ENCODE results near the gene ZNF439.
A peak's percentile ranks its signal among the peaks of the same experiment; 100 is the strongest.
"Not testable (repeated sequence)": the region's sequence is repeated elsewhere in the genome, so short reads cannot be mapped to it uniquely, and the experiment has no call there.

The ZNF439 gene

GRCh38 chr19:11872624-11873023 is 24.1 kb downstream of the ZNF439 start:
- DNase-seq: no peak

- no peak for DNase-seq
Measured at GRCh38 chr19:11873762-11874161, 25.2 kb downstream of the ZNF439 start.

DNA sequence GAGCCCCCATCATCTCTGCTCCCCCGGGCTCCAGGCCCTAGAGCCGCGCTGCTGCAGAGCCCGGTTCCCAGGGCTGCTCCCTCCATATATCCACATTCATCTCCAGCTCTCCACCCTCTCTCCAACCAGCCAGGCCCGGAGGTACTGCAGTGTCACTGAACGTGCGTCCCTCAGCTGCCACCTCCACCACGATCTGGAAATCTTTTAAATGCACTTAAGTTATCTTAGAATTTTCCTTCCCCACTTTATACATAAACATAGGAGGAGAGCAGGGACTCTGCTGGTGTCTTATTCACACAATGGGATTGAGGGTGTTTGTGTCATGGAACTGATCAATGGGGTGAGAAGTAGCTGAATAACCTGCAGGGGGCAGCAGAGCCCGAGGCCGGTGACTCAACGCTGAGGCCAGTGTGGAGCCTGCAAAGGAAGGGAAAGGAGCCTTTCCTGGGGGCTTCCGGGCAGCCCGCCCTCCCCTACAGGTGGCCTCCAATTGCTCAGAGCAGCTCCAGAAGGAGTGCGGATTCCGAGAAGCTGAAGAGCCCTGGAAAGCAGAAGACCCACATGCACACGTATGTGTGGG is 31.3 kb downstream of the ZNF439 start:
- peak; percentile 50 to 67 for DNase-seq

DNA sequence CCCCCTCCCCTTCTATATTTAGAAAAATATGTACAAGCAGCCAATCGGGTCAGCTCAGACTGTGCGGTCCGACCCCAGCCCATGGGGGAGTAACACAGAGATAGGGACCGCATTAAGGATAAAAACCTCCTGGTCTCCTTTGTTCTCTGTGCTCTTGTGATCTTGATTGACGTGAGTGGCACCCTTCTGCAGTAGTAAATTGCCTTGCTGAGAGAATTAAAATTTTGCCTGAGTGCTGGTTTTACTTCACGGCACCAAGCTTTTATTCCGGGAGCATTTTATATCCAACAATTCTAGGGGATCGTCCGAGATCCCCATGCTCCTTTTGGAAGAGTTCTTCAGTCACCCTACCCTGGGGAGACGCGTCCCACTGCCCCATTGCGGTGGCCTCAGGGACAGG is 32.1 kb downstream of the ZNF439 start:
- no peak for DNase-seq

DNA sequence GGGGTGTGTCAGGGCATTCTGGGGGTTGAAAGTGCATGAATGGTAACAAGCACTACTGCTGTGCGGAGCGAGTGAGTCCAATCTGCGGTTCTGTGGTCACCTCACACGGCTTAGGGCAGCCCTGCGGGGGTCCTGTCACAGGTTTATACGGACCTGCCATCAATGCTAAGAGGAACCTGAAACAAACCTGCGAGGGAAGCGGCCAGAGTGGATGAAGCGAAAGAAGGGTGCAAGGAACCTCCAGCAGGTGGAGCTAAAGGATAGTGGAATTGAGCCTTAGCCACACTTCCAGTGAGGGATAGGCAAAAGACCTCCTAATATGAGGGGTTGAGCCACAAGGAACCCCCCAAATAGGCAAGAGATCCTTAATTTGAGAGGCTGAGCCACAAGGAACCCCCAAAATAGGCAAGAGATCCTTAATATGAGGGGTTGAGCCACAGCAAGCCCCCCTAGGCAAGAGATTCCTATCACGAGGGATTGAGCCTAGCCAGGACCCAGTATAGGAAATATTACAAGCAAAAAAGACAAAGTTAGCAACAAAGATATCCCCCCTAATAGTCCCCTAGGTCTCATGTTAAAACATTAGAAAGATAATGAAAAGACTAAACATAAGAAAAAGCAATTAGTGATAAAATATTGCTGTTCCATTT is 32.8 kb downstream of the ZNF439 start:
- DNase-seq: peak; percentile 59

DNA sequence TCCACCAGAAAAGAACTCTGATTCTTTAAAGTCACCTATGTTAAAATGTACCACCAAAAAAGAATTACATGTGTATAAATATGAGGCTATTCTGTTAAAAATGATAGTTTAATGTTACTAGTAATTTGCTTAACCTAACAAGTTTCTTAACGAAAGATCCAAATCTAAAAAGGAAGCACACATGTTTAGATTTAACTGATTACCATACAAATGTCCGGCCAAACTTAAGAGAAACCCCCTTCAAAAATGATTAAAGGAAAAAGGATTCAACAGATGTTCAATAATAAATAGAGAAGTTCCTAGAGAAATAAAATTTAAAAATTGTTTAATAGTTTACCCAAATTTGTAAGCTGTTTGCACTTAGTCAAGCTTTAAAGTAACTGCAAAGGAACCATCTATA is 34.1 kb downstream of the ZNF439 start:
- no peak for DNase-seq

DNA sequence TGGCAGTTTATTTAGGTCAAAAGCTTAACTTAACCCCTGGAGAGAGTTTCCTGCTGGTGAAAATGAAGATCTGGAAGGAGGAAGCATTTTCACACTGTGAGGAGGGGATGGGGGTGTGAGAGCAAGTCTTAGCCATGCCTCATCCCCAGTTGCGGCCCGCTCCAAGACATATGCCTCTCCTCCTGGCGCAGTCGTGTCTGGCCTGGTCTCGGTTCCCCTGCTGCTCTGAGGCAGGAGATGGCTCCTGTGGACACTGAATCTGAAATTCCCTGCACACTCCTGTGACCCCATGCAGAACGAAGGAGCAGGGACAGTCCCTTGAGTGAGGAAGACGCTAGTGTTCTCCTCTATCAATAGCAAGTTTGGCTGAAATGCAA is 38.7 kb downstream of the ZNF439 start:
- no peak for DNase-seq

DNA sequence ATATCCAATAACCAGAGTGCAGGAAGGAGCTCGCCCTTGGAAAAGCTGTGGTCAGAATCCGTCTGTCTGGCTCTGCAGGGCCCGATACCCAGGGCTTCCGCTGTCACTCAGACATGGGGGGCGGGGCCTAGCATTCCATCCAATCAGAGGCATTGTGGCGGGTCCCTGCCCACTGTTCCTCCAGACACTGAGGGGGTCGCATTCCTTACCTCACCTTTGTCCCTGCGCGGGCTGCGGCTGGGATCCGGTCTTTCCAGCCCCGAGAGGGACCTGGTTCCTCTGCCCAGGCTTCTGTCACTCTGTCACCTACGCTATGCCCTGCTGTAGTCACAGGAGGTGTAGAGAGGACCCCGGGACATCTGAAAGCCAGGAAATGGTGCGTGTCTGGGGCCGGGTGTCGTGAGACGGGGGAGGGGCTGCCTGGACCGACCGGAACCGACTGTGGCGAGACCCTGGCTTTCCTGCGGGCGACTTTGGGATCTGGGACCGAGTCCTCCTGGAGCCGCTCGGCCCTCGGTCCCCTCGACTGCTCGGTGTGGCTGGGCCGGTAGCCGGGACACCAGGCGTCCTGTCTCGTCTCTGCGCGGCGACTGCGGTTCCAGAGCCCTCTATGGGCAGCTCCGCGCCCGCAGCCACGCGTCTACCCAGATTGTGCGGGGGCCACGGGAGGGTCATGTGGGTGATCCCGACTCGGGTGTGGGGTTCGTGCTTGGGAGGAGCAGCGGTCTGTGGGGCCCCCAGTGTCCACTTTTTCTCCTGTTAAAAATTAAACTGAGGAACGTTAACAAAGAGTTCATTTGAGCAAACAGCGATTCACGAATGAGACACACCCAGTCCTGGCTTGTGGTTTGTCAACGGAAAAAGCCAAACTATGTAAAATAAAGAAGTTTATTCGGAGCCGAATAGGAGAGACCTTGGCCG is 39.3 kb downstream of the ZNF439 start, which contains the start of gene ZNF69:
Gene ZNF69, plus strand, starts transcription at position 172 of the 921 bp plus-strand sequence. Its CDS starts 142 bp downstream, at position 314.
- DNase-seq: peak; percentile 70 to 74

DNA sequence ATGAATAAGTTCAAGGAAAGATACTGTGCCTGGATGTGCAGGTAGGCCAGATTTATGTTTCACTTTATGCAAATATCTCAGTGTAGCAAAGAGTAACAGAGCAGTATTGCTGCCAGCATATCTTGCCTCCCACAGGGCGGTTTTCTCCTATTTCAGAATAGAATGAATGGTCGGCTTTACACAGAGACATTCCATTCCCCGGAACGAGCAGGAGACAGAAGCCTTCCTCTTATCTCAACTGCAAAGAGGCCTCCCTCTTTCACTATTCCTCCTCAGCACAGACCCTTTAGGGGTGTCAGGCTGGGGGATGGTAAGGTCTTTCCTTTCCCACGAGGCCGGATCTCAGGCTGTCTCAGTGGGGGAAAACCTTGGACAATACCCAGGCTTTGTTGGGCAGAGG is 41.4 kb downstream of the ZNF439 start:
- not testable (repeated sequence) for DNase-seq

DNA sequence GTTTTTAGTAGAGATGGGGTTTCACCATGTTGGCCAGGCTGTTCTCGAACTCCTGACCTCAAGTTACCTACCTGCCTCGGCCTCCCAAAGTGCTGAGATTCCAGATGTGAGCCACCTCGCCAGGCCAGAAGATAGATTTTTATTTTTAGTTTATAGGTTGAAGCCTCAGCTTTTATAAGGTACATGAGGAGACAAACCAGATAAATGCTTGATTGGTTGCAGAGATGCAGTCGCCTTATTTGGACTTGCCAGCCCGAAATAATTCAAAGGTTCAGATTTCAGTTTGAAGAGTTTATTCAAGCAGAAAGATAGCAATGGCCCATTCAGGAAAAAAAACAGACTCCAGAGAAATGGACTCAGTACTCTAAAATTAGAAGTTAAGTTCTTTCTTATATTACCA is 42.1 kb downstream of the ZNF439 start:
- no peak for DNase-seq

DNA sequence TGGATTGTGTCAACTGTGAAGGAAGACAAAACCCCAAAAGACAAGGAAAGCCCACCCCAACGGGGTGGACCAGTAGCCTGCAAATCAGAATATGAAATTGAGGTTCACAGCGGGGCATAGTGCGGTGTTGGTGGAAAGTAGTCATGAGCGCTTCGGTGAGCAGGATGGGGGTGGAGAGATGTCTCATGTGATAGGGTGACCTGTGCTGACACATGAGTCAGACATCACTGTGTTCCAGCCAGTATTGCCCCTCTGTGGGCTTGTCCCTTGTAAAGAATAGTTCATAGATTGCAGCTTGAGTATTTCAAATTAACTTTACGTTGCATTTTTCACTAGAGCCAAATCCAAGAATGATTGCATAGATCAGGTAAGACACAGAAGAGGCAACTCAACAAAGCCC is 46.3 kb downstream of the ZNF439 start:
- DNase-seq: no peak

GRCh38 chr19:11902228-11902627 is 53.7 kb downstream of the ZNF439 start:
- no peak for DNase-seq

GRCh38 chr19:11905928-11906327 is 57.4 kb downstream of the ZNF439 start:
- DNase-seq: no peak

DNA sequence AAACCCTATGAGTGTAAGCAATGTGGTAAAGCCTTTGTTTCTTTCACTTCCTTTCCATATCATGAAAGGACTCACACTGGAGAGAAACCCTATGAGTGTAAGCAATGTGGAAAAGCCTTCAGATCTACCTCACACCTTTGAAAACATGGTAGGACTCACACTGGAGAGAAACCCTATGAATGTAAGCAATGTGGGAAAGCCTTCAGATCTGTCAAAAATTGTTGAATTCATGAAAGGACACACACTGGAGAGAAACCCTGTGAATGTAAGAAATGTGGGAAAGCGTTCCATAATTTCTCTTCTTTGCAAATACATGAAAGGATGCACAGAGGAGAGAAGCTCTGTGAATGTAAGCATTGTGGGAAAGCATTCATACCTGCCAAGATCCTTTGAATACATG is 63.4 kb downstream of the ZNF439 start:
- not testable (repeated sequence) for DNase-seq

DNA sequence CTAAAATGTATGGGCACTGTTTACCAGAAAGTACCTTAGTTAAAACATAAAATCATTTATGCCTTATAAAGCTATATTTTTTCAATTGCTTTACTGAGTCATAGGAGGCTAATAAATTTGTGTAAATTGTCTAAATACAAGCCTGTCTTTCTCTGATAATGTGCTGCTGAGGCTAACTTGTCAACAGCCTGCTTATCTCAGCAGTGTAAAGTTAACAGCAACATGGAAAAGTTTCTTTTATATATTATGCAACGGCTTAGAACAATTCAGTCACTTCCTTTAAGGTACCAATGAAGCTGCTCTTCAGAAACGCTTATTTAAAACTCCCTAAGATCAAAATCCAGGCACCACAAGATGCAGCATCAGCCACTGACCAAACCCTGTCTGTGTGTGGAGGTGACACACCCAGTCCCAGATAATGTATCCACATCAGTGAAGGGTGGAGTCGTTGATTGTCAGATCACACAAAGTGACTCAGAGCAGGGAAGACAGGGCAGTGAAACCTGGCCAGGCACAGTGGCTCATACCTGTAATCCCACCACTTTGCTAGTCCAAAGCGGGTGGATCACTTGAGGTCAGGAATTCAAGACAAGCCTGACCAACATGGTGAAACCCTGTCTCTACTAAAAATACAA is 66.0 kb downstream of the ZNF439 start:
- DNase-seq: not testable (repeated sequence)
